SKM-1 (cell line): ENCODE data around the gene DPYSL4.
"Not testable (repeated sequence)": the region's sequence is repeated elsewhere in the genome, so short reads cannot be mapped to it uniquely, and the experiment has no call there.

Source experiments
- DNase-seq: peaks from one replicate; lab custom pipeline; 2025; ENCODE audit not compliant: unreplicated experiment; lab: John Stamatoyannopoulos, UW

Gene DPYSL4

DNA sequence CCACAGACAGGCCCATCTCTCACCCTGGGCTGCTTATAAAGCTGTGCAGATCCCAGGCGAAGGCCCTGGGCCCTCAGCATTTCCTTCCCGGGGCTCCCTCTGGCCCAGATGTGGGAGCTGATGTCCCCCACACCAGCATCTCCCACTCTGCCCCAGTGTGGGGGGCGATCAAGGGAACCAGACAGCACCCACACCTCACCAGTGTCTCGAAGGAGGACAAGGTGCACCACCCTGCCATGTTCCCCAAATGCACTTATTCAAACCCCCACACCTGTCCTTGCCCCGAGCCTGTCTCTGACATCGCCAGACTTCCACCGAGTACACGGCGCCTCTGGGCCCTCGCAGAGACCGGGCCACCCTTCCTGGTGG, 19.6 kb downstream of the DPYSL4 start:
- DNase-seq: no peak

GRCh38 chr10:132206806-132207535, 20.2 kb downstream of the DPYSL4 start:
- no peak for DNase-seq

DNA sequence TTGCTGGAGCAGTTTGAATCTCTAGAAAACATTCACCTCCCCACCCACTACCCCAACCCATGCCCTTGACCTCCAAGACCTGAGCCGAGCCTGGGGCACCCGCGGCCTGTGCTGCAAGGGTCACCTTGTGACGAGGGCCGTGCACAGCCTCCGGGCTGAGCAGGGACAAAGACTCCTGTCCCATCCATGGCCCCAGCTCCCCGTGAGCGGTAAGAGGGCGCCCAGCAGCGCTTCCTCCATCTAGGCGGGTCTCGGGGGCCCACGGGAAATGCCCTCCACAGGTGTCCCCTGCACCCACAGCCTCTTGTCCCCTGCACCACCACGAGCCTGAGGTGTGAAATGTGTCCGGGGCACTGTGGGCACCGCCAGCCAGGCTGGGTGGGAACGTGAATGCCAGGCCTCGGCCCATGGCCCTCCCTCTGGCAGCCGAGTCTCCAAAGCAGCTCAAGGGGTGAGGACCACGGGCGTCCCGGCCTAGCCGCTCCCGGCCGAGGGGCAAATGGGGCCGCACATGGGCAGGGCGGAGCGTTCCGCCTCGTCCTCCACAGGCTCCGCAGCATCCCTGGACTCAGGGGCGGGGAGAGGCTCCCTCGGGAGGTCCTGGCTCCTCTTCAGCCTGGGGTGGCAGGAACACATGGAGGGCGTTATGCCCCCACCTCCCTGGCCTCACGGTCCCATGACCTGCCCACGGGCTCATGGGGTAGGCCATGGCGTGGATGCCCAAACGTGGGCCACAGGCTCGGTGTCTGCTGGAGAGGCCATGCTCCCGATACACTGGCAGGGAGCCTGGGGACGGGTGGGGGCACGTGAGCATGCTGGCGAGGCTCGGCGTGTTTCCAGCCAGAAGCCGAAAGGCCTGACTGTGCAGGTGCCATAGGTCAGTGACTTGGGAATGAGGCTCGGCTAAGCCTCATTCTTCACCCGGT, 21.1 kb downstream of the DPYSL4 start:
- DNase-seq: no peak

DNA sequence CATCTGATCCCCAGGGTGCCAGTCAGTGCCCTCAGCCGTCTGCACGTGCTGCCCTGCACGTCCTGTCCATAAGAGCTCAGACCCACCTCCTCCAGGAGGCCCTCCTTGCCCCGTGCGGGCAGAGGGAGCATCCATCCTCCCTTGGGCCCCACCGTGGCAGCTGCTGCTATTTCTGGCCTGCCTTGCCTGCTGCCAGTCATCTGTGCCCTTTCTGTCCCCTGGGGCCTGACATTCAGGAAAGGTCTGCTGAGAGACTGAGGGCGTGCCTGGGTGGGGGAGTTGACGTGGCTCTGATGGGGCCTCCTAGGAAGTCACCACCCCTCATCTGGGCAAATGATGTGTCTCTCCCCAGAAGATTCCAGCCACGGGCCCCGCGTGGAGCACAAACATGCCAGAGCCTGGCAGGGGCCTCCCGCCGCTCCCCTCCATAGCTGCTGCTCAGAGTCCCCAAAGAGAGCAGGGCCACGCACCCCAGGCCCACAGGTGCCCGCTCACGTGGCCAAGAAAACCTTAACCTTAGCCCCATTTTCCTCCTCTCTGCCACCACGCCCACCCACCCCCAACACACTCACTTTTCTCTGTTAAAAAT, 21.8 kb downstream of the DPYSL4 start:
- no peak for DNase-seq

DNA sequence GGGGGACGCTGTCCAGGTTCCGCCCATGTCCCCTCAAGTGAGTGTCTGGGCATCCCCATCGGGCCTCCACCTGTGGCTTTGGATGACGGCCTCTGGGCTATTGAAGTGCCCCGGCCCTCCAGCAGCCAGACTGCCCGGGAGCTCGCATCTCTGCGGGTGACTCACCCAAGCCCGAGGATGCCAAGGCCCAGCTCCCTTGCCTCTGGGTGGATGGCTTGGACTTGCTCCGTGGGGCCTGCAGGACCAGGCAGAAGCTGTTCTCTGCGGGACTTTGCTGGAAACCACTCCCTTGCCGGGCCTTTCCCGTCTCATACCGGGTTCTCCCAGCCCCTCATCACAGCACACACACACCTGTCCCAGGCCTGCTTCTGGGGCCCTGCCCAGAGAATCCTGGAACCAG, 22.4 kb downstream of the DPYSL4 start:
- no peak for DNase-seq

GRCh38 chr10:132209978-132210530, 23.3 kb downstream of the DPYSL4 start:
- no peak for DNase-seq

DNA sequence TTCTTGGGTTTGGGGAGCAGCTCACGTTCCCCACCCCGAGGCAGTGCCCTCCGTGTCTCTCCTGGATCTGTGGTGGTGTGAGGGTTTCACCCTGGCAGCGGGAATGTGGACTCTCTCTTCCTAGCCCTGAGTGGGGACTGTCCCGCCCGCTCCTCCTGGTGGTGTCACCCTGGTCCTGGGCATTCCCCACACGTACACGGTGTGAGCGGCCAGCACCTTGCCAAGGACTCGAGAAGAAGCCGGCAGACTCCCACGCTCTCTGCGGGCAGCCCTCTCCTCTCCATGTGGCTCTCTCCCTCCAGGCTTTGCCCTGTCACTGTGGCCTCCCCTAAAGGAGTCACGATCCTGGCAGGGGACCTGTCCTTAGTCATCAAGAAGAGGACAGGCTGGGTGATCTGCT, 24.0 kb downstream of the DPYSL4 start:
- no peak for DNase-seq

GRCh38 chr10:132211246-132211645, 24.5 kb downstream of the DPYSL4 start:
- no peak for DNase-seq

DNA sequence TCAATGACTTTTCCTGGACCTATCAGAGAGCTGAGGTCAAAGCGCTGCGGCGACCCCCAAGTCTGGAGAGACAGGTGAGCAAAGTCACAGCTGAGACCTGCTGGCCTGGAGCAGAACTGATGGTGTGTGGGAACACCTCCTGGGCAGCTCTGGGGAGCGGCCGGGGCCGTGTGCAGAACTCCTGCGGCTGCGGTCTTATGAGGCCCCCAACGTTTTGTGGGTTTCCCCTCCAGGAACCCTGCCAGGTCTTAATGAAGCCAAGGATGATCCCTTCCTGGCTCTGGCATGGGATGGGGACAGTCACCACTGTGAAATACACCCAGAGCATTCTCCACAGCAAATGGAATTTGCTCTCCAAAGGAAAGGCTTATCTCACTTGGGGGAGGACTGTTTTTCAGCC, 26.1 kb downstream of the DPYSL4 start:
- no peak for DNase-seq

DNA sequence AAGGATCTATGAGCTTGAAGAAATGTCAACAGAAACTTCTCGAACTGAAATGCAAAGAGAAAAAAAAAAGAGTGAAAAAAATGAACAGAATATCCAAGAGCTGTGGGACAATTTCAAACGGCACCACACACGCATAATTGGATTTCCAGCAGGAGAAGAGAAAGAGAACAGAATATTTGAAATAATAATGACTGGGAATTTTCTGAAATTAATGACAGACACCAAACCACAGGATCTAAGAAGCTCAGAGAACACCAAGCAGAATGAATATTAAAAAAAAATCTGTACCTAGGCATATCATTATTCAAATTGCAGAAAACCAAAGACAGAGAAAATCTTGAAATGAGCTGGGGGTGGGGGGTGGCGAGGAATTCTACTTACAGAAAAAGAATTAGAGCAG, 27.2 kb downstream of the DPYSL4 start:
- DNase-seq: no peak

- DNase-seq: not testable (repeated sequence)
These were observed 29.7 kb downstream of the DPYSL4 start for GRCh38 chr10:132216441-132216840.

DNA sequence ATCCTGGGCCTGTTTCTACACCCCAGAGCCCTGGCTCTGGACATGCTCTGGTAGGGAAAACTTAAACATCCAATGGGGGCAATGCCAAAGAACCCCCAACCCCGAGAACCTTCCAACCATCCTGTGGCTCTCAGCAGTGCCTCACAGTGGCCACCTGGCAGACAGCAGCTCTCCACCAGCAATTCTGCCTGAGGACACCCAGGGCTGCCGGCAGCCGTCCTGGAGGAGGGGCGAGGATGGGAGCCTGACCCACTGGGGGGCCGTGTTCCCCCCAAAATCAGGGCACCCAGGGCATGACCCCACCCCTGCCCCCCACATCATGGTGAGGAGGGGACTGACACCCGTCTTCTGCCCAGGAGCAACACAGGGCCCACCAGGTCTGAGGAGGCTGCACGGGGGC, 32.7 kb downstream of the DPYSL4 start:
- no peak for DNase-seq

- no peak for DNase-seq
These were observed 33.3 kb downstream of the DPYSL4 start for GRCh38 chr10:132220061-132220460.

GRCh38 chr10:132220996-132221395, 34.2 kb downstream of the DPYSL4 start:
- not testable (repeated sequence) for DNase-seq

DNA sequence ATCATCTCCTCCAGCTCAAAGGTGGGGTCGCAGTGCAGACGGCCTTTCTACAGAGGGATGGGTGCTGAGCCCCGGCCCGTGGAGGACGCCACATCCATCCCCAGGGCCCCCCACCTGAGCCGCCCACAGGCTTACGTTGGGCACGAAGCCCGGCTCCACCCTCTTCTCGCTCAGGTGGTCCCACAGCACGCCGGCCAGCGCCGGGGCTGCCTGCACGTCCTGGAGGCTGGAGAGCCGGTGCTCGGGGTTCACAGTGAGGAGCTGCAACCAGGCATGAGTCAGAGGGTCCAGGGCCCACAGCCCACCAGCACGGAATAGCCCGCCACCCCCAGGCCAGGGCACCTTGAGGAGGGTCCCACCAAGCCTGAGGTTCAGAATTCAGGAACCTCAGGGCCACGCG, 36.0 kb downstream of the DPYSL4 start:
- DNase-seq: no peak

GRCh38 chr10:132223156-132223590, 36.4 kb downstream of the DPYSL4 start:
- DNase-seq: peak; percentile 79

GRCh38 chr10:132223611-132224342, 37.0 kb downstream of the DPYSL4 start:
- DNase-seq: no peak

- no peak for DNase-seq
These were observed 37.8 kb downstream of the DPYSL4 start for GRCh38 chr10:132224343-132225072.

DNA sequence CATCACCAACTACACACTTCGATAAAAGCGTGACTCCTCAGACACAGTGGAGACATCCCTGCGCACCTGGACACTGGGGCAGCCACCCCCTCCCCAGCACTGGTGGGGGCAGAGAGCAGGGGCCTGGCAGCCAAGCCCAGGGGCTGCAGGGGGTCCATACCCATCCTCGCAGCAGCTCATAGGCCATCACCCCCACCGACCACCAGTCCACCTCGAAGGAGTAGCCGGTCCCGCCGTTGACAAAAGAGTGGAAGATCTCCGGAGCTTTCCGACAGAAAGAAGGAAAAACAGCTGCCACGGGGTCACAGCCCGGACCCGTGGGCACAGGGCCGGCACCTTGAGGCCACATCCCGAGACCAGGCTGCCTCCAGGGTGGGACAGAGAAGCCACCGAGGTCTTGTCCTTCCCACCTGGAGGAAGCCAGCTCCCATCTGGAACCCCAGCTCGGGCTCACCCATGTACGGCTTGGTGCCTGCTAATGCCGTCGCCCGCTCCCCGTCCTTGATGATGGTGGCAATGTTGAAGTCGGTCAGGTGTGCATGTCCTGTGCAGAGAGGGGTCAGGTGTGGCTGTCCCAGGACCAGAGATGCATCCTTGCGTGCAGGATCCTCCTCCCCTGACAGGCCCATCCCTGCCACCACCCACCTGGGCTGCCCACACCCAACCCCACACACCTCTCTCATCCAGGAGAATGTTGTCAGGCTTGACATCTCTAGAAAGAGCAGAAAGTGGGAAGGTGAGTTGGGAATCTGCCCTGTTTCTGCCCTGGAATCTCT, 38.5 kb downstream of the DPYSL4 start:
- DNase-seq: no peak

GRCh38 chr10:132225849-132226205, 39.1 kb downstream of the DPYSL4 start:
- DNase-seq: no peak
